HG03060 (cell line): Measurements from ENCODE around the gene KRT34.

Experiments used
- ATAC-seq: cut with Tn5 transposase; IDR thresholded peaks from one replicate; pipeline ENCODE4 v1.9.1; 2021; ENCODE audit warnings: low read depth, moderate number of reproducible peaks; ENCODE audit not compliant: unreplicated experiment

KRT34 gene

GRCh38 chr17:41334385-41335305, 47.5 kb downstream of the KRT34 start:
- no peak for ATAC-seq

GRCh38 chr17:41333836-41334235, 48.3 kb downstream of the KRT34 start:
- ATAC-seq, result no peak

- no peak for ATAC-seq
Measured at GRCh38 chr17:41333098-41333497, 49.0 kb downstream of the KRT34 start.

- no peak for ATAC-seq
Measured at GRCh38 chr17:41332239-41332638, 49.9 kb downstream of the KRT34 start.

GRCh38 chr17:41331606-41332005, 50.5 kb downstream of the KRT34 start:
- ATAC-seq, result no peak

GRCh38 chr17:41329279-41329948, 52.7 kb downstream of the KRT34 start:
- no peak for ATAC-seq

GRCh38 chr17:41328207-41328606, 53.9 kb downstream of the KRT34 start:
- ATAC-seq, result no peak
